T-helper 2 cell treated with Interferon-gamma antibody and Interleukin-4, amounts not matched to agents 5 μg/mL and 100 μg/mL, for 36 hours (primary cell): ENCODE measurements around the gene ARID1B.

Source experiments
- DNase-seq: peaks from one replicate; pipeline ENCODE4 v3.0.0; 2021; ENCODE audit warnings: low spot score
- H3K27ac Mint-ChIP-seq: one replicate; pipeline ENCODE4 v1.8.0; 2021; ENCODE audit warnings: mild to moderate bottlenecking, mixed read lengths
- H3K27me3 Mint-ChIP-seq: one replicate; pipeline ENCODE4 v1.8.0; 2021; ENCODE audit warnings: low read depth, mixed read lengths
- H3K36me3 Mint-ChIP-seq: one replicate; pipeline ENCODE4 v1.8.0; 2021; ENCODE audit warnings: low read depth, mixed read lengths
- H3K4me1 Mint-ChIP-seq: one replicate; pipeline ENCODE4 v1.8.0; 2021; ENCODE audit warnings: low read depth, mixed read lengths
- H3K4me3 Mint-ChIP-seq: one replicate; pipeline ENCODE4 v1.8.0; 2022; ENCODE audit warnings: mild to moderate bottlenecking, moderate library complexity, mixed read lengths
- H3K9me3 Mint-ChIP-seq: one replicate; pipeline ENCODE4 v1.8.0; 2021; ENCODE audit warnings: mixed read lengths

ARID1B gene

DNA sequence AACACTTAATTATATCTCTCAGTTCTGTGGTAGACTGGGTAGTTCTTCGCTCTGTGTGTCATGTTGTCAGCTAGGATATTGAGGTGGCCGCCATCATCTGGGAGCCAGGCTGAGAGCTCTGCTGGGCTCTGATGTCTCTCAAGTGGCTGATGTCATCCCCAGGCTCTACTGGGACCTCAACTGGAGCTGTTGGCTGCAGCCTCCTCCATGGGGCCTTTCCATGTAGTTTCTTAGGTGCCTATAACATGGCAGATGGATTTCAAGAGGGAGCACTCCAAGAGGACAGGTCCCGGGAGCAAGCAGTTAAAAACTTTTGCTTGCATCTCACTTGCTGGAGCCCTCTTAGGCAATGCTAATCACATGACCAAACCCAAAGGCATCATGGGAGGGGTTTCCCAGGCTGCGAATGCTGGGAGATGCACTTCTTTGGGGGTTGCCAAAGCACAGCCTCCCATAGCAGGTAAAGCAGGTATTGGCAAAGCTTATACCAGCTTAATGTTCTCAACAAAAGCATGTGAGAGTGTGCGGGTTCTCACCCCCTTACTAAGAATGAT is 416.3 kb downstream of the ARID1B start:
- Mint-ChIP-seq H3K27me3 (no peaks in the 10 kb centered on the region), H3K9me3 (no peaks in the 10 kb centered on the region), H3K36me3 (peaks cover 33% of the 10 kb centered on the region), H3K4me3 (no peak overlapping the region), H3K27ac (no peak overlapping the region), H3K4me1 (peaks cover 12% of the 10 kb centered on the region)
- DNase-seq: no peak

DNA sequence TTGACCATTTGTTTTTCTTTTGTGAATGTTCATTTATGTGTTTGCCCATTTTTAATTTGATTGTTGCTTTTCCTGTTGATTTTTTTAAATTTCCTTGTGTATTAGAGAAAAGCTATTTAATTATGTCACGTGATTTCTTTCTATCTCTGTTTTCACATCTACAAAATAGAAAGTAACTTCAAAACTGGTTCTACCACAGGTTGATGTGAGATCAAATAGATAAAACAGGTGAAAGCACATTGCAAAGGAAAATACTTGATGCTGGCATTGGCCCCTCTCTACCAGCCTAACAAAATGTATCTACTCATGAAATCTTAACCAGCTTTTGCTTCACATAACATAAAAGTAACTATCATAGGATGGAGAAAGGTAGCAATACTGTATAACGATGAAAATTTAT is 416.9 kb downstream of the ARID1B start:
- H3K27me3 Mint-ChIP-seq: no peaks in the 10 kb centered on the region
- H3K27ac Mint-ChIP-seq: no peak overlapping the region
- no peak overlapping the region for H3K4me3 Mint-ChIP-seq
- H3K36me3 Mint-ChIP-seq: peaks cover 36% of the 10 kb centered on the region
- DNase-seq: no peak
- peaks cover 12% of the 10 kb centered on the region for H3K4me1 Mint-ChIP-seq
- no peaks in the 10 kb centered on the region for H3K9me3 Mint-ChIP-seq

DNA sequence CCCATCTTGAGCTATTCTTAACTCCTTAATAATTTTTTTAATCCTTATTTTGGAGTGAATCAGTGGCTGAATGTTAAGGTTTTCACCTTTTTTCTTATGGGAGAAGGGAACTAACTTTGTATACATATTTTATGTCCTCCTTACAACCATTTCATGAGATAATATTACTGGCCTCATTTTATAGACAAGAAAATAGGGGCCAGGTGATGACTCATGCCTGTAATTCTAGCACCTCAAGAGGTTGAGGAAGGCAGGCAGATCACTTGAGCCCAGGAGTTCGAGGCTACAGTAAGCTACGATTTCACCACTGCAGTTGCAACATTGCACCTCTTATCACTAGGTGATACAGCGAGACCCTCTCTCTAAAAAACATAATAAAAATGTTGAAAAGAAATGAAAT is 417.5 kb downstream of the ARID1B start:
- H3K36me3 Mint-ChIP-seq: peaks cover 34% of the 10 kb centered on the region
- H3K4me1 Mint-ChIP-seq: peaks cover 12% of the 10 kb centered on the region
- no peak overlapping the region for H3K4me3 Mint-ChIP-seq
- no peak overlapping the region for H3K27ac Mint-ChIP-seq
- H3K27me3 Mint-ChIP-seq: no peaks in the 10 kb centered on the region
- no peak for DNase-seq
- no peaks in the 10 kb centered on the region for H3K9me3 Mint-ChIP-seq

DNA sequence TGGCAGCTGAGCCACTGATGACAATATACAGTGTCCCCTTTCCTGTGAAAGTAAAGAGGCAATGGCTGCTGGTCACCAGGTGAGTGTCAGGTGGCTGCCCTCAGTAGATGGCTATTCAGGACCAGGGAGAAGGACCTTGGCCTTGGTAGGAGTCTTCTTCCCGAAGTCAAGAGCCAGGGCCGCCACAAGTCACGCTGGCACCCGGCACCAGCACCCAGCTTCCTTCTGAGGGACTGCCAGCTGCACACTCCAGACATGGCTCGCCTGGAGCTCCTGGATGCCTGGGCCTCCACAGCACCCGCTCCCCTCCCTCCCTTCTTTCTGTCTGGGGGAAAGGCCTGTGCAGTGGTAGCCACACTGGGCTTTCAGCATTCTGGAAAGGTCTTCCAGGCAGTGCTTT is 419.2 kb downstream of the ARID1B start:
- no peak overlapping the region for H3K4me3 Mint-ChIP-seq
- no peak for DNase-seq
- H3K4me1 Mint-ChIP-seq: peaks cover 12% of the 10 kb centered on the region
- no peak overlapping the region for H3K27ac Mint-ChIP-seq
- H3K36me3 Mint-ChIP-seq: peaks cover 31% of the 10 kb centered on the region
- H3K27me3 Mint-ChIP-seq: no peaks in the 10 kb centered on the region
- H3K9me3 Mint-ChIP-seq: no peaks in the 10 kb centered on the region

DNA sequence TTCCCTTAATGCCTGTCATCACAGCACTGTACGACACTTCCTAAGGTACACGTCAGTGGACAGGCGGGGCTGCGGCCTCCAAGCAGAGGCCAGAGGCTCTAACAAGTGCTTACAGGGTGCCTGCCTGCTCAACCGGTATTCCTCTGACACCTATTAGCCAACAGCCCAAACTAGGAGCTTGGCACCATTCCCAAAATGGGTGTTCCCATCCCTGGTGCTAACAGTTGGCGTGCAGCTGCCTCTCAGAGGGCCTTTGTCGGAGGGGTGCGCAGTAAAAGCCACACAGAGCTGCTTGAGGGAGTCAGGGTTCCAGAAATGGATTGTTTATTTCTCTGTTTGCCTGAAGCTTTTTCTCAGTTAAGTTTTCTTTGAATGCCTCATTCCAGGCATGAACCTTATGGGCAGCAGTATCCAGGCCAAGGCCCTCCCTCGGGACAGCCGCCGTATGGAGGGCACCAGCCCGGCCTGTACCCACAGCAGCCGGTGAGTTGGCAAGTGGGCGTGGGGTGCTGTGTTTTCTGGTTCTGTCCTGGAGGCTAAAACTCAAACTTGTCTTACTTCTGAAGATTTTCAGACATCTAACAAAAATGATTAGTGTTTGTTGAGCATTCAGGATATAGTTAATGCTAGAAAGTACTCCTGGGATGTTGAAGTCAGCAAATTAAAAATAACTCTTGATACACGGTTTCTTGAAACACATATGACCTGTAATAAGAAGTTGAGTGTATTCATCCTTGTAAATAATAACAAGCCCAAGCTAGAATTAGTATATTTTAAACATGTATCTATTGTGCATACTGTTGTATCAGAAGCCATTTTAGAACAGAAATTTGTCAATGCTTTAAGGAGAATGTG is 421.5 kb downstream of the ARID1B start:
- Mint-ChIP-seq H3K36me3 (peaks cover 29% of the 10 kb centered on the region), H3K27me3 (no peaks in the 10 kb centered on the region), H3K4me1 (peaks cover 12% of the 10 kb centered on the region), H3K9me3 (no peaks in the 10 kb centered on the region), H3K27ac (no peak overlapping the region), H3K4me3 (no peak overlapping the region)
- no peak for DNase-seq

DNA sequence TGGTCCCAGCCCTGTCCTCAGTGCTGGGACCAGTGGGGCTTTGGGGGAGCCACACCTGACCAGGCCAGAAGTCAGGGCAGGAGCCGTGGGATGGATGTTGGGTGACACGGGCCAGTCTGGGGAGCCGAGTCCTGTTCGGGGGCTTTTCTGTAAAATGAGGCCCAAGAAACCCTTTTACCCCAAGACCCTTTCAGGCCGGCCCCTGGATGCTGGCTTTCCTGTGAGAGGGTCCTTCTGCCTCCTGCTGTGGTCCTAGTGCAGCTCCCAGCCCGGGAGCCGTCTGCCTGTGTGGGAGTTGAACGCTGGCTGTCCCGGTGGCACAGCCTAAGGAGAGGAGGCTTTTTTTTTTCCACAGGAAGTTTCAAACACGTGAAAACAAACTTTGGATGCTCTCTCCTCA is 422.9 kb downstream of the ARID1B start:
- H3K4me3 Mint-ChIP-seq: no peak overlapping the region
- DNase-seq: no peak
- no peak overlapping the region for H3K27ac Mint-ChIP-seq
- no peaks in the 10 kb centered on the region for H3K9me3 Mint-ChIP-seq
- peaks cover 33% of the 10 kb centered on the region for H3K36me3 Mint-ChIP-seq
- no peaks in the 10 kb centered on the region for H3K27me3 Mint-ChIP-seq
- H3K4me1 Mint-ChIP-seq: peaks cover 8% of the 10 kb centered on the region

DNA sequence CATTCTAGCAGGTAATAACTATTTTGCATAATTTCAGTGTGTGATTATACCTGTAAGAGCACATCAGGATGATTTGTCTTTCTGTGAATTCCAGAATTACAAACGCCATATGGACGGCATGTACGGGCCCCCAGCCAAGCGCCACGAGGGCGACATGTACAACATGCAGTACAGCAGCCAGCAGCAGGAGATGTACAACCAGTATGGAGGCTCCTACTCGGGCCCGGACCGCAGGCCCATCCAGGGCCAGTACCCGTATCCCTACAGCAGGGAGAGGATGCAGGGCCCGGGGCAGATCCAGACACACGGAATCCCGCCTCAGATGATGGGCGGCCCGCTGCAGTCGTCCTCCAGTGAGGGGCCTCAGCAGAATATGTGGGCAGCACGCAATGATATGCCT is 423.4 kb downstream of the ARID1B start:
- Mint-ChIP-seq H3K9me3 (no peaks in the 10 kb centered on the region), H3K27ac (no peak overlapping the region), H3K27me3 (no peaks in the 10 kb centered on the region), H3K4me3 (no peak overlapping the region), H3K36me3 (peaks cover 34% of the 10 kb centered on the region), H3K4me1 (peaks cover 8% of the 10 kb centered on the region)
- no peak for DNase-seq

DNA sequence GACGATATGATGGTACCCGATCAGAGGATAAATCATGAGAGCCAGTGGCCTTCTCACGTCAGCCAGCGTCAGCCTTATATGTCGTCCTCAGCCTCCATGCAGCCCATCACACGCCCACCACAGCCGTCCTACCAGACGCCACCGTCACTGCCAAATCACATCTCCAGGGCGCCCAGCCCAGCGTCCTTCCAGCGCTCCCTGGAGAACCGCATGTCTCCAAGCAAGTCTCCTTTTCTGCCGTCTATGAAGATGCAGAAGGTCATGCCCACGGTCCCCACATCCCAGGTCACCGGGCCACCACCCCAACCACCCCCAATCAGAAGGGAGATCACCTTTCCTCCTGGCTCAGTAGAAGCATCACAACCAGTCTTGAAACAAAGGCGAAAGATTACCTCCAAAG is 423.9 kb downstream of the ARID1B start:
- peaks cover 39% of the 10 kb centered on the region for H3K36me3 Mint-ChIP-seq
- DNase-seq: no peak

DNA sequence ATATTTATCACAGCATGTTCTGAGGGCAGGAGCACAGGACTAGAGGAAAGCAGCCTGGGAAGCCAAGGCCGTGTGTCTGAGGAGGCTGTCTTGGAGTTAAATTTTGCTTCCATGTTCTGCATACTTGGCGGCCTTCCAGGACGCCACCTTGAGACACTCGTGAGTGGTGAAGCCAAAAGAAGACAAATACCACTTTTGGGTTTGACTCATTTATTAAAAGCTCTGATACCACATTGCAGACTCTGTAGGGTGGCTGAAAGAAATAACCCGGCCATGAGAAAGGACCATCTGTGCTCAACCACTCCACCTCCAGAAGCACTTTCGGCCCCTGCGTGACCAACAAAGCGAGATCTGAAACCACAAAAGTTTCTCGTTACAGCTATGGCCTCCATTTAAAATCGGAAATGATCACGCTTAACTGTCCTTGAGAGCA is 426.1 kb downstream of the ARID1B start:
- no peak for DNase-seq
- H3K9me3 Mint-ChIP-seq: no peaks in the 10 kb centered on the region
- no peak overlapping the region for H3K4me3 Mint-ChIP-seq
- no peak overlapping the region for H3K27ac Mint-ChIP-seq
- H3K36me3 Mint-ChIP-seq: peaks cover 37% of the 10 kb centered on the region
- no peaks in the 10 kb centered on the region for H3K27me3 Mint-ChIP-seq
- H3K4me1 Mint-ChIP-seq: peaks cover 1% of the 10 kb centered on the region

More for the DNA sequence above, 423.9 kb downstream of the ARID1B start:
- Mint-ChIP-seq H3K27me3 (no peaks in the 10 kb centered on the region), H3K9me3 (no peaks in the 10 kb centered on the region), H3K4me1 (peaks cover 9% of the 10 kb centered on the region), H3K27ac (no peak overlapping the region), H3K4me3 (no peak overlapping the region)

DNA sequence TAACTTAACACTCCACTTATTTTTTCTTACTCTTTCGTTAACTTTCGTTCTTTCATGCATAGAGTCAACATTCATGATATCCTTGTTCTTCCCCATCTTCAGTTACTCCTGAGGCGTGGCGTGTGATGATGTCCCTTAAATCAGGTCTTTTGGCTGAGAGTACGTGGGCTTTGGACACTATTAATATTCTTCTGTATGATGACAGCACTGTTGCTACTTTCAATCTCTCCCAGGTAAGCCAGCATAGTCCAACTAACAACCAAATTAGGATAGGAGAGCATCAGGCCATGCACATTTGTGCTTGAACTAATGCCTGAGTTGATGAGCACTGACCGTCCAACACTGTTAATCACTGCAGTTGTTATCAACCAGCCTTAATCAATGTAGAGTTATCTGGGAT is 426.6 kb downstream of the ARID1B start:
- H3K27ac Mint-ChIP-seq: no peak overlapping the region

DNA sequence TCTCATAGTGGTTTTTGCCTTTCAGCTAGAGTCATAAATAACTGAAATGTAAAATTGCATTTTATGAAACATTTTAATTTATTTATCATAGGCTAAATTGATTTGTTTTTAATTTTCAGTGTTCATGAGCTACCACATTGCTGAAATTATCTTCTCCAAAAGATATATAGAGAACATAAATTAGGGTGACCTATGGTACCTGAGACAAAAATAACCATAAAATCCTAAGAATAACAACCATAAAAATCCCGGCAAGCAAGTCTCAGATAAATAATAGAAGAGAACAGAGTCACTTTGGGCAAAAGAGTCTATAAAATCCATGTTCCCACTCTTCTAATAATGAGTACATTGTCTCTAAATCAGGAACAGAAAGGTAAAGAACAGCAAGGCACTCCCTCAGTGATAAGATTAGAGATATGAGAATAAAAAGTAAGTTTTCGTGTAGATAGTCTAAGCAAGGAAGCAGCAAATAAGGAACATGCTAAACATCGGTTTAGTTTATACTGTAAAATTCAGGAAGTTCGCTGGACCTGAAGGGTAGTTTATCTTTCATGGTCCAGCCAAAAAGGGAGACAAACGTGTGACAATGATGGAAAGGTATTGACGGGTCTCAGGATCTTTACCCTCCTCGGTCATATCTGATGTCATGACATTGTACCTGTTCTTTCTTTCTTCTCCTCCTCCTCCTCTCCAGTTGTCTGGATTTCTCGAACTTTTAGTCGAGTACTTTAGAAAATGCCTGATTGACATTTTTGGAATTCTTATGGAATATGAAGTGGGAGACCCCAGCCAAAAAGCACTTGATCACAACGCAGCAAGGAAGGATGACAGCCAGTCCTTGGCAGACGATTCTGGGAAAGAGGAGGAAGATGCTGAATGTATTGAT is 428.5 kb downstream of the ARID1B start:
- H3K36me3 Mint-ChIP-seq: peaks cover 30% of the 10 kb centered on the region
- no peak overlapping the region for H3K27ac Mint-ChIP-seq
- no peak for DNase-seq
- H3K4me1 Mint-ChIP-seq: peaks cover 1% of the 10 kb centered on the region
- H3K27me3 Mint-ChIP-seq: no peaks in the 10 kb centered on the region
- H3K9me3 Mint-ChIP-seq: no peaks in the 10 kb centered on the region
- no peak overlapping the region for H3K4me3 Mint-ChIP-seq

More for the DNA sequence above, 426.6 kb downstream of the ARID1B start:
- Mint-ChIP-seq H3K9me3 (no peaks in the 10 kb centered on the region), H3K27me3 (no peaks in the 10 kb centered on the region), H3K4me1 (peaks cover 1% of the 10 kb centered on the region), H3K4me3 (no peak overlapping the region), H3K36me3 (peaks cover 37% of the 10 kb centered on the region)
- DNase-seq: no peak

DNA sequence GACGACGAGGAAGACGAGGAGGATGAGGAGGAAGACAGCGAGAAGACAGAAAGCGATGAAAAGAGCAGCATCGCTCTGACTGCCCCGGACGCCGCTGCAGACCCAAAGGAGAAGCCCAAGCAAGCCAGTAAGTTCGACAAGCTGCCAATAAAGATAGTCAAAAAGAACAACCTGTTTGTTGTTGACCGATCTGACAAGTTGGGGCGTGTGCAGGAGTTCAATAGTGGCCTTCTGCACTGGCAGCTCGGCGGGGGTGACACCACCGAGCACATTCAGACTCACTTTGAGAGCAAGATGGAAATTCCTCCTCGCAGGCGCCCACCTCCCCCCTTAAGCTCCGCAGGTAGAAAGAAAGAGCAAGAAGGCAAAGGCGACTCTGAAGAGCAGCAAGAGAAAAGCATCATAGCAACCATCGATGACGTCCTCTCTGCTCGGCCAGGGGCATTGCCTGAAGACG is 429.2 kb downstream of the ARID1B start:
- H3K27ac Mint-ChIP-seq: no peak overlapping the region
- peaks cover 25% of the 10 kb centered on the region for H3K36me3 Mint-ChIP-seq
- no peaks in the 10 kb centered on the region for H3K9me3 Mint-ChIP-seq
- no peaks in the 10 kb centered on the region for H3K27me3 Mint-ChIP-seq
- peaks cover 1% of the 10 kb centered on the region for H3K4me1 Mint-ChIP-seq
- DNase-seq: no peak
- no peak overlapping the region for H3K4me3 Mint-ChIP-seq

DNA sequence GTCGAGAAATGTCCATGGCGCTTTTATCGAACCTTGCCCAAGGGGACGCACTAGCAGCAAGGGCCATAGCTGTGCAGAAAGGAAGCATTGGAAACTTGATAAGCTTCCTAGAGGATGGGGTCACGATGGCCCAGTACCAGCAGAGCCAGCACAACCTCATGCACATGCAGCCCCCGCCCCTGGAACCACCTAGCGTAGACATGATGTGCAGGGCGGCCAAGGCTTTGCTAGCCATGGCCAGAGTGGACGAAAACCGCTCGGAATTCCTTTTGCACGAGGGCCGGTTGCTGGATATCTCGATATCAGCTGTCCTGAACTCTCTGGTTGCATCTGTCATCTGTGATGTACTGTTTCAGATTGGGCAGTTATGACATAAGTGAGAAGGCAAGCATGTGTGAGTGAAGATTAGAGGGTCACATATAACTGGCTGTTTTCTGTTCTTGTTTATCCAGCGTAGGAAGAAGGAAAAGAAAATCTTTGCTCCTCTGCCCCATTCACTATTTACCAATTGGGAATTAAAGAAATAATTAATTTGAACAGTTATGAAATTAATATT is 430.4 kb downstream of the ARID1B start:
- peaks cover 1% of the 10 kb centered on the region for H3K4me1 Mint-ChIP-seq
- H3K9me3 Mint-ChIP-seq: no peaks in the 10 kb centered on the region
- no peak overlapping the region for H3K27ac Mint-ChIP-seq
- no peaks in the 10 kb centered on the region for H3K27me3 Mint-ChIP-seq
- no peak for DNase-seq
- H3K36me3 Mint-ChIP-seq: peaks cover 23% of the 10 kb centered on the region
- H3K4me3 Mint-ChIP-seq: no peak overlapping the region
